HepG2 (cell line): ENCODE results near the gene DNASE1L2. TPM values are rescaled to one million over a fixed set of nuclear protein-coding genes. Genes with fewer than 3 reads are reported as not detected.

ENCODE experiments used
- ATAC-seq: fragments of 200-7000 bp; cut with Tn5 transposase; 3 replicates; pipeline ENCODE4 v1.9.1; 2020; ENCODE audit warnings: mild to moderate bottlenecking, moderate library complexity
- BruUV-seq: library from RNA; stranded (reverse); fragments of 400-500 nt; replicated peaks from 2 replicates; lab custom pipeline; 2021; lab: Mats Ljungman, UMichigan
- CTCF ChIA-PET: fragments of 300-600 bp; formaldehyde crosslinking; extraction: SDS; loops from one replicate; lab custom pipeline; 2021; ENCODE audit warnings: low total read pairs, inconsistent platforms, low intra/inter-chr PET ratio; lab: Yijun Ruan, JAX
- POLR2A ChIA-PET: fragments of 350-600 bp; sonication (Branson Sonifier 250); formaldehyde crosslinking; loops from one replicate; lab custom pipeline; 2020; ENCODE audit warnings: antibody characterized with exemption, inconsistent platforms; lab: Yijun Ruan, JAX
- DNase-seq: peaks from one replicate; pipeline ENCODE4 v3.0.0-alpha.2; 2015; ENCODE audit warnings: low spot score
- FAIRE-seq: peaks from 3 replicates; lab custom pipeline; 2011; peaks lifted over from hg19 to GRCh38; lab: Jason Lieb, UNC
- H2AFZ ChIP-seq: one replicate; pipeline ENCODE4 v1.6.1; 2011; ENCODE audit warnings: low read length, inconsistent platforms
- H3K27ac ChIP-seq: fragments of 300-600 bp; 3 replicates; pipeline ENCODE4 v1.8.0; 2011; ENCODE audit warnings: mixed run types, mild to moderate bottlenecking, mixed read lengths, low read length, inconsistent platforms; ENCODE audit not compliant: insufficient read depth; ENCODE audit errors: extremely low read length
- H3K27me3 ChIP-seq, 2 experiments: fragments of 200-600 bp in 1 of 2; 2 replicates in 1 of 2; 3 replicates in 1 of 2; pipeline versions ENCODE4 v1.6.0 to v1.8.0; 2011; ENCODE audit warnings: low read length in 2 of 2, mild to moderate bottlenecking in 2 of 2, moderate library complexity in 2 of 2, inconsistent platforms in 1 of 2; ENCODE audit not compliant: insufficient read depth in 2 of 2, control insufficient read depth in 1 of 2
- H3K36me3 ChIP-seq, 2 experiments: fragments of 200-600 bp in 1 of 2; replicated peaks in 1 of 2; 2 replicates in 1 of 2; 3 replicates in 1 of 2; pipeline versions ENCODE4 v1.5.1 to v1.8.0; 2011; ENCODE audit warnings: low read length in 2 of 2, inconsistent platforms in 1 of 2; ENCODE audit not compliant: insufficient read depth in 2 of 2, control insufficient read depth in 1 of 2
- H3K4me1 ChIP-seq: 2 replicates; pipeline ENCODE4 v1.5.1; 2012; ENCODE audit warnings: low read length, inconsistent platforms; ENCODE audit not compliant: insufficient read depth
- H3K4me2 ChIP-seq: 2 replicates; pipeline ENCODE4 v1.6.0; 2011; ENCODE audit warnings: low read depth, low read length, inconsistent platforms
- H3K4me3 ChIP-seq, 3 experiments: fragments of 200-600 bp in 1 of 3; sonication (generic), shearing (Covaris generic) in 1 of 3; replicated peaks in 1 of 3; 2 replicates each; pipeline ENCODE4 v1.5.1; 2011 to 2016; ENCODE audit warnings: low read length in 3 of 3, inconsistent platforms in 2 of 3, low read depth in 2 of 3, mild to moderate bottlenecking in 2 of 3, control low read depth in 1 of 3, mixed read lengths in 1 of 3; ENCODE audit not compliant: insufficient read depth in 1 of 3
- H3K79me2 ChIP-seq: one replicate; pipeline ENCODE4 v1.6.1; 2011; ENCODE audit warnings: low read length, inconsistent platforms; ENCODE audit not compliant: insufficient read depth
- H3K9ac ChIP-seq: 2 replicates; pipeline ENCODE4 v1.6.0; 2011; ENCODE audit warnings: mild to moderate bottlenecking, low read depth, low read length, inconsistent platforms; ENCODE audit not compliant: insufficient read depth
- H3K9me3 ChIP-seq: 2 replicates; pipeline ENCODE4 v1.5.1; 2012; ENCODE audit warnings: mild to moderate bottlenecking, low read length
- H4K20me1 ChIP-seq: 2 replicates; pipeline ENCODE4 v1.6.0; 2011; ENCODE audit warnings: inconsistent platforms, mild to moderate bottlenecking, low read length, moderate library complexity; ENCODE audit not compliant: insufficient read depth
- RBFOX2 ChIP-seq: fragments of 200-400 bp; formaldehyde crosslinking; IDR thresholded peaks from 2 replicates; pipeline ENCODE4 v1.6.1; 2017; ENCODE audit warnings: low read depth, mild to moderate bottlenecking, low read length
- ZBTB44 ChIP-seq: sonication (generic); formaldehyde crosslinking; IDR thresholded peaks from 2 replicates; pipeline ENCODE4 v1.4.0; 2020; ENCODE audit warnings: missing genetic modification reagents
- ZFP91 ChIP-seq: sonication (generic); formaldehyde crosslinking; IDR thresholded peaks from 2 replicates; pipeline ENCODE4 v1.9.0; 2022; ENCODE audit warnings: missing genetic modification reagents, mild to moderate bottlenecking, borderline replicate concordance
- ZNF251 ChIP-seq: sonication (generic); formaldehyde crosslinking; IDR thresholded peaks from 2 replicates; pipeline ENCODE4 v1.9.0; 2021; ENCODE audit warnings: mild to moderate bottlenecking, missing genetic modification reagents
- ZNF33A ChIP-seq: sonication (generic); formaldehyde crosslinking; IDR thresholded peaks from 2 replicates; pipeline ENCODE4 v1.5.1; 2020; ENCODE audit warnings: missing genetic modification reagents, mild to moderate bottlenecking, moderate library complexity, borderline replicate concordance
- ZNF597 ChIP-seq: sonication (generic); formaldehyde crosslinking; IDR thresholded peaks from 2 replicates; pipeline ENCODE4 v1.5.0; 2020; ENCODE audit warnings: missing genetic modification reagents
- WGBS: methylation state at CpG from one replicate; pipeline ENCODE4 v1.1.6; 2017; ENCODE audit warnings: low lambda C conversion rate; 5-methylcytosine and 5-hydroxymethylcytosine counted together
- in situ Hi-C: cut with HindIII; loops from 2 replicates; pipeline ENCODE4 v1.10.0; 2017; ENCODE audit warnings: low pct_unique_long_range_greater_than_20kb; ENCODE audit not compliant: extremely low pct_ligation_motif_present
- intact Hi-C: fragments of 100-400 bp; cut with micrococcal nuclease; formaldehyde crosslinking; loops from one replicate; pipeline ENCODE4 v1.10.0; 2022; ENCODE audit not compliant: unreplicated experiment
- polyA plus RNA-seq, 8 experiments: library from polyadenylated mRNA; depleted of rRNA in 3 of 8; stranded (reverse) in 7 of 8; unstranded in 1 of 8; fragments of >200 nt; fragmentation: Illumina TruSeq in 4 of 8; extraction: Trizol in 4 of 8; gene quantifications; 2 replicates each; pipeline versions ENCODE4 v1.2.1 to v1.2.3, GENCODE V29; 2011 to 2016; ENCODE audit warnings: low read depth in 4 of 8, missing spikeins in 1 of 8, mixed read lengths in 1 of 8; ENCODE audit not compliant: insufficient read depth in 1 of 8
- total RNA-seq, 5 experiments: library from RNA; depleted of rRNA; stranded (reverse); fragments of >200 nt; fragmentation: Illumina TruSeq; extraction: Trizol; gene quantifications; 2 replicates each; pipeline ENCODE4 v1.2.3, GENCODE V29; 2016; ENCODE audit warnings: low read depth in 1 of 5

Gene DNASE1L2
- total and polyA plus RNA-seq, 2 of the 13 experiments (the other 11 are each of a cell fraction or from before 2014, with no cell fraction given): 0.44 to 0.50 TPM

- Histone ChIP-seq H4K20me1 (peaks cover 11% of the 10 kb centered on the region), H3K4me2 (no peak overlapping the region), H3K79me2 (peaks cover 7% of the 10 kb centered on the region), H3K4me3 (no peak overlapping the region), H3K9ac (no peak overlapping the region), H3K36me3 (peaks cover 23 to 43% of the 10 kb centered on the region in 2 experiments; a peak in 4 of 5 replicates), H3K9me3 (no peaks in the 10 kb centered on the region), H2AFZ (no peak overlapping the region), H3K27me3 (no peaks in the 10 kb centered on the region), H3K27ac (no peak overlapping the region), H3K4me1 (peaks cover 24% of the 10 kb centered on the region)
- WGBS: 97% methylated on average over 15 of the region's 23 CpGs
- ATAC-seq (no peak), DNase-seq (no peak), FAIRE-seq (no peak)
- in situ Hi-C loops: no loop called here
- no peak for TF ChIP-seq ZNF251 (CRISPR knock-in tag)
- TF ChIP-seq RBFOX2: peak; percentile 17; the same call in 1 of the 2 replicates
- no peak for TF ChIP-seq ZNF33A
- no peak for TF ChIP-seq ZFP91 (CRISPR knock-in tag)
- TF ChIP-seq ZBTB44 (CRISPR knock-in tag): no peak
- TF ChIP-seq ZNF597 (CRISPR knock-in tag): no peak
- POLR2A ChIA-PET: no interaction called here
- no TSS peak for BruUV-seq
- intact Hi-C loops: no loop called here
- CTCF ChIA-PET: no interaction called here
Observed at GRCh38 chr16:2229632-2230250, 6.5 kb upstream of the DNASE1L2 start.
